Right cardiac atrium (tissue), 5 donors: ENCODE measurements around the gene CD248. TPM values are rescaled to one million over a fixed set of nuclear protein-coding genes. Genes with fewer than 3 reads are reported as not detected.

ENCODE experiments used
- ATAC-seq, 2 donors: fragments of 200-7000 bp; cut with Tn5 transposase; one replicate each; pipeline versions ENCODE4 v1.8.0 to v1.9.1; 2020; ENCODE audit warnings: moderate library complexity in 2 of 2, mild to moderate bottlenecking in 1 of 2
- DNase-seq, 3 donors: peaks; one replicate each; pipeline ENCODE4 v3.0.0-alpha.2; 2020
- H3K27ac ChIP-seq: one replicate; pipeline ENCODE4 v1.5.1; 2013; ENCODE audit warnings: mild to moderate bottlenecking, low read length, control low read depth, moderate library complexity
- H3K27me3 ChIP-seq: one replicate; pipeline ENCODE4 v1.6.1; 2013; ENCODE audit not compliant: control insufficient read depth, insufficient read depth
- H3K4me1 ChIP-seq: one replicate; pipeline ENCODE4 v1.6.1; 2013; ENCODE audit warnings: low read length; ENCODE audit not compliant: control insufficient read depth, insufficient read depth
- H3K4me3 ChIP-seq: one replicate; pipeline ENCODE4 v1.5.1; 2013; ENCODE audit warnings: low read length, control low read depth
- H3K9me3 ChIP-seq: one replicate; pipeline ENCODE4 v1.6.1; 2013; ENCODE audit warnings: low read length; ENCODE audit not compliant: control insufficient read depth
- WGBS: extraction: QIAGEN DNeasy Blood & Tissue Kit; methylation state at CpG from one replicate; pipeline ENCODE4 v1.1.7; 2013; 5-methylcytosine and 5-hydroxymethylcytosine counted together
- intact Hi-C, 4 donors: fragments of 100-400 bp; cut with DNase I; formaldehyde crosslinking; loops; one replicate each; pipeline versions ENCODE4 v1.11.0 to v1.14.0; 2022 to 2023
- long read RNA-seq, 4 donors: library from polyadenylated mRNA; unstranded; transcript quantifications; one replicate each; pipeline ENCODE4 v2.0.0, GENCODE V29; 2020 to 2021
- polyA plus RNA-seq: library from polyadenylated mRNA; stranded (reverse); fragments of 200-250 nt; gene quantifications from one replicate; pipeline ENCODE4 v1.2.3, GENCODE V29; 2013
- total RNA-seq, 4 donors: library from RNA; stranded (reverse); fragmentation: NEBNext Ultra II Directional; extraction: Animal tissue kit (Norgen Biotek cat#: 25700); gene quantifications; one replicate each; pipeline ENCODE4 v1.2.1, GENCODE V29; 2021
- donor health status: healthy with polysubstance abuse.
- donor health status: DM: no; HTN: yes; CAD: no.
- donor health status: DM: no; HTN: no; CAD: no.
- donor health status: DM: no; HTN: yes; CAD: no; lungs with severe emphysema.
- donor health status: DM: yes; HTN: yes; CAD: no.

CD248 gene, protein sequence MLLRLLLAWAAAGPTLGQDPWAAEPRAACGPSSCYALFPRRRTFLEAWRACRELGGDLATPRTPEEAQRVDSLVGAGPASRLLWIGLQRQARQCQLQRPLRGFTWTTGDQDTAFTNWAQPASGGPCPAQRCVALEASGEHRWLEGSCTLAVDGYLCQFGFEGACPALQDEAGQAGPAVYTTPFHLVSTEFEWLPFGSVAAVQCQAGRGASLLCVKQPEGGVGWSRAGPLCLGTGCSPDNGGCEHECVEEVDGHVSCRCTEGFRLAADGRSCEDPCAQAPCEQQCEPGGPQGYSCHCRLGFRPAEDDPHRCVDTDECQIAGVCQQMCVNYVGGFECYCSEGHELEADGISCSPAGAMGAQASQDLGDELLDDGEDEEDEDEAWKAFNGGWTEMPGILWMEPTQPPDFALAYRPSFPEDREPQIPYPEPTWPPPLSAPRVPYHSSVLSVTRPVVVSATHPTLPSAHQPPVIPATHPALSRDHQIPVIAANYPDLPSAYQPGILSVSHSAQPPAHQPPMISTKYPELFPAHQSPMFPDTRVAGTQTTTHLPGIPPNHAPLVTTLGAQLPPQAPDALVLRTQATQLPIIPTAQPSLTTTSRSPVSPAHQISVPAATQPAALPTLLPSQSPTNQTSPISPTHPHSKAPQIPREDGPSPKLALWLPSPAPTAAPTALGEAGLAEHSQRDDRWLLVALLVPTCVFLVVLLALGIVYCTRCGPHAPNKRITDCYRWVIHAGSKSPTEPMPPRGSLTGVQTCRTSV
- total RNA-seq (10 to 100 TPM; 10.5 to 22.9 (median 21.9) TPM), polyA plus RNA-seq (12.0 TPM)
- long read RNA-seq, donor 1, transcript CD248-201 (1 exons, 2,558 nt) = major isoform, 26 of 26 reads
- long read RNA-seq, donor 1, partial matches to known transcripts = 0 of 26 reads
- long read RNA-seq, donor 1, other reads (novel, unspliced or antisense) = 0 of 26 reads
- long read RNA-seq, donor 2, transcript CD248-201 (1 exons, 2,558 nt) = major isoform, 25 of 25 reads
- long read RNA-seq, donor 2, partial matches to known transcripts = 0 of 25 reads
- long read RNA-seq, donor 2, other reads (novel, unspliced or antisense) = 0 of 25 reads
- long read RNA-seq, donor 3, partial matches to known transcripts = 0 of 4 reads
- long read RNA-seq, donor 3, other reads (novel, unspliced or antisense) = 0 of 4 reads
- long read RNA-seq, donor 4, transcript CD248-201 (1 exons, 2,558 nt) = major isoform, 11 of 11 reads
- long read RNA-seq, donor 4, partial matches to known transcripts = 0 of 11 reads
- long read RNA-seq, donor 4, other reads (novel, unspliced or antisense) = 0 of 11 reads

DNA sequence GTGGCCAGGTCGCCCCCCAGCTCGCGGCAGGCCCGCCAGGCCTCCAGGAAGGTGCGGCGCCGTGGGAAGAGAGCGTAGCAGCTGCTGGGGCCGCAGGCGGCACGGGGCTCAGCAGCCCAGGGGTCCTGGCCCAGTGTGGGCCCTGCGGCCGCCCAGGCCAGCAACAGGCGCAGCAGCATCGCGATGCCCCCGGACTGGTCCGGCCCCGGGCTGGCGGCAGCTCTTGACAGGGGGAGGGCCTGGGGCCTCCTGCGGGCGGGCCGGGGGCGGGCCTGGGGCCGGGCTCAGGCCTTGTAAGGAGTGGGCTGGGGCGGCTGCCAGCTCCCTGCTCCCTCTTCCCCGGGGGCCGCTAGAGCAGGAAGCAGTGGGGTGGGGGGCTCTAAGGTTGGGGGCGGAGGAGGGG lies at the start of gene CD248:
TSS of gene CD248 (minus strand) at position 196 of the 403 bp plus-strand sequence. CDS start at position 179, 17 bp downstream.
- Histone ChIP-seq H3K27me3 (no peaks in the 10 kb centered on the region), H3K9me3 (no peaks in the 10 kb centered on the region), H3K4me1 (peaks cover 5% of the 10 kb centered on the region), H3K4me3 (peak within 1 kb of the TSS; percentile 47), H3K27ac (peak within 1 kb of the TSS; percentile 82)
- peak; percentile 59 to 70 for ATAC-seq
- WGBS = 6% methylated on average over 29 of the region's 29 CpGs
- DNase-seq = peak; percentile 86 to 96 (median 96)
- intact Hi-C loops = loop anchor here in 2 of 4 donors (2.0 to 10.0 kb wide), 2 partner anchors 54 to 68 kb away; partner anchors contain the start of gene SLC29A2 (in 1 of the 2)

- Histone ChIP-seq H3K4me3 (no peak overlapping the region), H3K4me1 (peaks cover 4% of the 10 kb centered on the region), H3K27me3 (no peaks in the 10 kb centered on the region), H3K27ac (no peak overlapping the region), H3K9me3 (no peaks in the 10 kb centered on the region)
- no peak for DNase-seq
- intact Hi-C loops = no loop called here
- WGBS = 70% methylated on average over 14 of the region's 14 CpGs
- no peak for ATAC-seq
Measured at GRCh38 chr11:66365711-66366619, 49.1 kb upstream of the CD248 start.

DNA sequence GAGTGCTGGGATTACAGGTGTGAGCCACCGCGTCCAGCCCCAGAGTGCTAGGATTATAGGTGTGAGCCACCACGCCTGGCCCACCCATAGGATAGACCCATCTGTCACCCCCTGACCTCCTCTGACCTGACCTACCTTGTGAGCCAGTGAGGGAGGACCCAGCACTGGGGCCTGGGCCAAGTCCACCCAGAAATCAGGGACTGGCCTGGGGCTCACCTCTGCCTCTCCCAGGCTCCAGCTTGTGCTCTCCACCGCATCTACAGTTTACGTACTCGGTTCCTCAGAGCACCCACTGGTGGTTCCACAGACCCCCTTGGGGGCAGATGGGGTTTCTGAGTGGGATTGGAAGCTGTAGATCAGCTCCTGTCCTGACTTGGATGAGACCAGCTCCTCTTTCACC lies 48.3 kb upstream of the CD248 start:
- intact Hi-C loops = no loop called here
- Histone ChIP-seq H3K27me3 (no peaks in the 10 kb centered on the region), H3K4me3 (no peak overlapping the region), H3K27ac (no peak overlapping the region), H3K4me1 (peaks cover 4% of the 10 kb centered on the region), H3K9me3 (no peaks in the 10 kb centered on the region)
- DNase-seq (no peak), ATAC-seq (no peak)
- 96% methylated on average over 6 of the region's 6 CpGs for WGBS

DNA sequence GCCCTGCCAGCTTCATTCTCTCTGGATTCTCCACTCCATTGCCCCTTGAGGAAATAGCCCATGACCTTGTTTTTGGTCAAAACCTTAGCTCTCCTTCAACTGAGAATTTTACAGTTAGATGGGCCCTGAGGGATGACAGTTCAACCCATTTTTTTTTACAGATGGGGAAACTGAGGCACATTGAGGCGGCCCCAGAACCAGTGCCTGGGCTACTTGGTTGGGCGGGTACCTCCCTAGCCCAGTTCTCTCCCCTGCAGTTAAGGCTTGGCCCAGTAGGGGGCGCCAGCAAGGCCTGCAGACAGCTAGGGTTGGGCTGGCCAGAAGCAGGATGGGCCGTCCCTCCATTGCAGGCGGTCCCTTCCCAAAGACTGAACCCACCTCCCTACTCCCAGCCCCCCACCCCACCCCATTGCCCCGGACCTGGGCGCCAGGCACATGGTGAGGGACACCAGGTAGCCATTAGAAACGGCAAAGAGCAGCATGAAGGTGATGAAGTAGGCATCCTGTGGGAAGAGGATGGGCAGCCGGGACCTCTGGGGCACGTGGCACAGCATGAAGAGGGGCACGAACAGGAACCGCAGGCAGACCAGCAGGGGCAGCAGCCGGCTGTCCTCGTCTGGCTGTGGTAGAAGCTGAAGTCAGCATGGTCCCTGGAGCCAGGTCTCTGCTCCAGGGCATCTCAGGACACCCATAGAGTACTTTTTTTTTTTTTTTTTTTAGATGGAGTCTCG lies 47.1 kb upstream of the CD248 start:
- no peak for ATAC-seq
- intact Hi-C loops = no loop called here
- Histone ChIP-seq H3K9me3 (no peaks in the 10 kb centered on the region), H3K4me3 (no peak overlapping the region), H3K27me3 (no peaks in the 10 kb centered on the region), H3K4me1 (no peaks in the 10 kb centered on the region), H3K27ac (no peak overlapping the region)
- WGBS = 66% methylated on average over 15 of the region's 15 CpGs
- DNase-seq = peak; percentile 46 to 83 (median 76)

GRCh38 chr11:66363187-66363601 lies 46.4 kb upstream of the CD248 start:
- no peaks in the 10 kb centered on the region for H3K27me3 ChIP-seq
- H3K4me1 ChIP-seq = no peaks in the 10 kb centered on the region
- ATAC-seq (peak; percentile 7 to 39), DNase-seq (no peak)
- no peak overlapping the region for H3K4me3 ChIP-seq
- no peak overlapping the region for H3K27ac ChIP-seq
- intact Hi-C loops = no loop called here
- H3K9me3 ChIP-seq = no peaks in the 10 kb centered on the region
- WGBS = 72% methylated on average over 14 of the region's 14 CpGs

- Histone ChIP-seq H3K27ac (no peak overlapping the region), H3K4me3 (no peak overlapping the region), H3K9me3 (no peaks in the 10 kb centered on the region), H3K4me1 (no peaks in the 10 kb centered on the region), H3K27me3 (no peaks in the 10 kb centered on the region)
- intact Hi-C loops = no loop called here
- ATAC-seq = no peak
- WGBS = 84% methylated on average over 9 of the region's 9 CpGs
- DNase-seq = no peak
Measured at GRCh38 chr11:66362481-66363147, 45.8 kb upstream of the CD248 start.

DNA sequence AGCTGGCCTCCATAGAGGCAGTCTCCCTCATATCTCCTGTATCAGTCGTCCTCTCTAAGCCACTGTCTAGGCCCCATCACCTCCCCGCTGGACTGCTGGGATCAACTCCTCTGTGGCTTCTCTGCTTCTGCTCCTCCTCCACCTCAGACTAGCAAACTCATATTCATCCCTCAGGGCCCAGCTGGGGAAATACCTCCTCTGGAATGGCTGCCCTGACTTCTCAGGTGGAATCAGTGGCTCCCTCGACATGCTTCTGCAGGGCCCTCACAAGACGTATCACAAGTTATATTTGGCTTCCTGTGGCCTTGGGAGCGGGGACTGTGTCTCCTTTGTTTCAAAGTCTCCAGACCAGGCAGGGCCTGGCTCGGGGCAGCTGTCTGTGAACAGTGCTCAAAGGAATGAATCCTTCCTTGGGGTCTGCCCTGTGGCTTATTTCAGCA lies 44.7 kb upstream of the CD248 start:
- WGBS = 74% methylated on average over 6 of the region's 6 CpGs
- Histone ChIP-seq H3K27ac (no peak overlapping the region), H3K27me3 (no peaks in the 10 kb centered on the region), H3K4me1 (no peaks in the 10 kb centered on the region), H3K9me3 (no peaks in the 10 kb centered on the region), H3K4me3 (no peak overlapping the region)
- DNase-seq = no peak
- intact Hi-C loops = no loop called here
- no peak for ATAC-seq

- DNase-seq (no peak), ATAC-seq (peak in 1 of 2 donors; percentile 7)
- Histone ChIP-seq H3K4me3 (no peak overlapping the region), H3K9me3 (no peaks in the 10 kb centered on the region), H3K4me1 (no peaks in the 10 kb centered on the region), H3K27ac (no peak overlapping the region), H3K27me3 (no peaks in the 10 kb centered on the region)
- intact Hi-C loops = no loop called here
- WGBS = 90% methylated on average over 15 of the region's 15 CpGs
Measured at GRCh38 chr11:66360406-66361073, 43.7 kb upstream of the CD248 start.

GRCh38 chr11:66359662-66360087 lies 42.8 kb upstream of the CD248 start:
- H3K27ac ChIP-seq = no peak overlapping the region
- H3K9me3 ChIP-seq = no peaks in the 10 kb centered on the region
- no peaks in the 10 kb centered on the region for H3K4me1 ChIP-seq
- WGBS = 64% methylated on average over 3 of the region's 3 CpGs
- no peaks in the 10 kb centered on the region for H3K27me3 ChIP-seq
- DNase-seq = no peak
- H3K4me3 ChIP-seq = no peak overlapping the region
- no peak for ATAC-seq
- intact Hi-C loops = no loop called here
